IPS-18c (cell line): ENCODE results near the gene DISC1.
"Not testable (repeated sequence)": the region's sequence is repeated elsewhere in the genome, so short reads cannot be mapped to it uniquely, and the experiment has no call there.

Experiments
- H3K4me3 ChIP-seq: 2 replicates; pipeline ENCODE4 v1.7.0; 2013; ENCODE audit warnings: low read depth, mild to moderate bottlenecking, low read length, moderate library complexity; ENCODE audit not compliant: insufficient read depth
- H3K9me3 ChIP-seq: one replicate; pipeline ENCODE4 v1.6.1; 2013; ENCODE audit warnings: mild to moderate bottlenecking, low read length, moderate library complexity; ENCODE audit not compliant: control insufficient read depth, insufficient read depth

Gene DISC1

GRCh38 chr1:231727171-231727570, 100.6 kb downstream of the DISC1 start:
- peaks cover 2% of the 10 kb centered on the region for H3K9me3 ChIP-seq
- no peak overlapping the region for H3K4me3 ChIP-seq

GRCh38 chr1:231728987-231729386, 102.4 kb downstream of the DISC1 start:
- not testable (repeated sequence) for H3K4me3 ChIP-seq, H3K9me3 ChIP-seq

DNA sequence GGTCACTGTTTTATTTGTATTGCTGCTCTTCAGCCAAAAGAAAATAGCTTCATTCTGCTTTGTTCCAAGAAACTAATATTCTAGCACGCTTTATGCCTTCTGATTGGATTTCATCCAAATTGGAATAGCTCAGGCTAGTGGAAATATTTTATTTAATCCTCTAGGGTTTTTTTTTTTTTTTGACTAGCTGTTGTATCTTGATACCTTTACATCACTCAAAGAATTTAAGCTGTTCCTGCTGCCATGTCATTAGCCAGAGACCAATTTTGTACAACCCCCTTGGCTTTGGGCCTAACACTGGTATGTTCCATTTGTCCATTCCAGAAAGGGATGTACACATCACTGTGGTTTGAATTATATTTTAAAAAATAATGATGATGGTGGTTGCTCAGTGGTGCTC, 103.0 kb downstream of the DISC1 start:
- H3K4me3 ChIP-seq: no peak overlapping the region
- H3K9me3 ChIP-seq: peaks cover 3% of the 10 kb centered on the region

- Histone ChIP-seq H3K9me3 (peaks cover 3% of the 10 kb centered on the region), H3K4me3 (no peak overlapping the region)
These were observed 104.7 kb downstream of the DISC1 start for GRCh38 chr1:231731268-231731667.

DNA sequence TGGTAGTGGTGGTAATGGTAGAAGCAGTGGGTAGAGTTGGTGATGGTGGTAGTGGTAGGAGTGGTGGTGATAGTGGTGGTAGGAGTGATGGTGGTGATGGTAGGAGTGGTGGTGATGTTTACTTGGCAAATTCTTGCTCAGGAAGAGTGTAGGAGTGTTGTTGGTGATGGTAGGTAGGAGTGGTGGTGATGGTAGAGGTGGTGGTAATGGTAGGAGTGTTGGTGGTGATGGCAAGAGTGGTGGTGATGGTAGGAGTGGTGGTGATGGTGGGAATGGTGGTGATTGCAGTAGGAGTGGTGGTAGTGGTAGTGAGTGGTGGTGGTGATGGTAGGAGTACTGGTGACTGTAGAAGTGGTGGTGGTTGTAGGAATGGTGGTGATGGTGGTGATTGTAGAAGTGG, 106.5 kb downstream of the DISC1 start:
- H3K4me3 ChIP-seq: no peak overlapping the region
- peaks cover 3% of the 10 kb centered on the region for H3K9me3 ChIP-seq

- peaks cover 3% of the 10 kb centered on the region for H3K9me3 ChIP-seq
- H3K4me3 ChIP-seq: no peak overlapping the region
These were observed 107.1 kb downstream of the DISC1 start for GRCh38 chr1:231733672-231734071.

DNA sequence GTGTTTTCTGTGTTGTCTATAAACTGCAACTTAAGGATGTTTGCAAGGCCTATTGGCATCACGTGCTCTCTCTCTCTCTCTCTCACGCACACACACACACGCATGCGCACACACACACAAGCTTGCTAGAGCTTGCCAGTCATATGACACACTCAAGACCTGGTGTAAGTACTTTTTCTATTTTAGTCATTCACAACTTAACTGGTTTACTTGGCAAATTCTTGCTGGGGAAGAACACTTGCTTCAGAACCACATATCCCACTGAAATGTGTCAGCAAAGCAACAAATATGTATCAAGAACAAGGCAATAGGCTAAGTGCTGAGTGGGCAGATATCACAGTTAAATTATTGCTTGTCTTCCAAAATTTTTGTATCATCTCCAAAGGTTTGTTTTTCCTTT, 107.8 kb downstream of the DISC1 start:
- Histone ChIP-seq H3K9me3 (peaks cover 3% of the 10 kb centered on the region), H3K4me3 (no peak overlapping the region)

DNA sequence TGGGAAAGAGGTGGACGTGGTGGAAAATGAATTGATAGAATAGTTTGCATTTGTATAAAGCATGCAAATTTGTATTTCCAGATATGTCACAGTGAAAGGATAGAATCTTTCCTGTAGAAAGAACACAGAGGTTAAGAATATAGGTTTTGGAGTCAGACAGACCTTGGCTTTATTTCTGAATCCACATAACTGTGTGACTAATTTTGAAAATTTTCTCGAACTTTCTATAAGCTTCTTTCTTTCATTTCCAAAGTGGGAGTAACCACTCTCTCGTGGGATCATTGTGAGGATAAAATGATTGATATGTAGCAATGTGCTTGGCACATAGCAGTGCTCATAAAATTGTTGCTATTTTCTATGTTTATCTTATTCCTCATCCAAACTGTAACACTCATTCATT, 108.8 kb downstream of the DISC1 start:
- no peak overlapping the region for H3K4me3 ChIP-seq
- H3K9me3 ChIP-seq: peaks cover 3% of the 10 kb centered on the region

DNA sequence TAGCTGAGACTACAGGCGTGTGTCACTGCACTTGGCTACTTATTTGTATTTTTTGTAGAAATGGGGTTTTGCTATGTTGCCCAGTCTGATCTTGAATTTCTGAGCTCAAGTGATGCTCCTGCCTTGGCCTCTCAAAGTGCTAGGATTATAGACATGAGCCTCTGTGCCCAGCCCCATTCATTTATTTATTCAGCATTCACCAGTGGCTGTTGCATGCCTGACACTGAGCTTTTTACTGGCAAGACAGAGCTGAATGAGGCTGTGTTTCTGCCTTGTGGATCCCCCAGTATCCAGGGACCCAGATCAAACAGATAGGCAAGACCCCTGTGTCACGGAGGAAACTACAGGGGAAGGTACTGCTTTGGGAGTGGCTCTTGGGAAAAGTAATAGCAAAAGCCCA, 109.4 kb downstream of the DISC1 start:
- Histone ChIP-seq H3K9me3 (peaks cover 3% of the 10 kb centered on the region), H3K4me3 (no peak overlapping the region)

DNA sequence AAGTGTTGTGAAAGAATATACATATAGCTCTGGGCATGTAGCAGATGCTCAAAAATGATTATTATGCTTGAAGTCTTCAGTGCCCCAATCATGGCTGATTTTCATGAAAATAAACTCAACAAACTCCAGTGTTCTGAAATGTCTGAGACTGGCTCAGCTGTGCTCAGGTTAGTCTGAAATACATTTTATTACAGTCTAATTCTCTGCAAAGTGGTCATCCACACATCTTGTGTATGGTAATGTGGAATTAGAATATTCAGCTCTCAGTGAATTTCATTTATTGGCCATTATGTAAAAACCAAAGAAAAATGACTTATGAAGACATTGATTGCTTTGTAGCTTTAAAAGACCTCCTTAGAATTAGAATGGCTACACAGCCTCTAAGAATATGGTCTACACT, 109.9 kb downstream of the DISC1 start:
- H3K4me3 ChIP-seq: no peak overlapping the region
- peaks cover 3% of the 10 kb centered on the region for H3K9me3 ChIP-seq

GRCh38 chr1:231738554-231738953, 112.0 kb downstream of the DISC1 start:
- Histone ChIP-seq H3K9me3 (no peaks in the 10 kb centered on the region), H3K4me3 (no peak overlapping the region)

DNA sequence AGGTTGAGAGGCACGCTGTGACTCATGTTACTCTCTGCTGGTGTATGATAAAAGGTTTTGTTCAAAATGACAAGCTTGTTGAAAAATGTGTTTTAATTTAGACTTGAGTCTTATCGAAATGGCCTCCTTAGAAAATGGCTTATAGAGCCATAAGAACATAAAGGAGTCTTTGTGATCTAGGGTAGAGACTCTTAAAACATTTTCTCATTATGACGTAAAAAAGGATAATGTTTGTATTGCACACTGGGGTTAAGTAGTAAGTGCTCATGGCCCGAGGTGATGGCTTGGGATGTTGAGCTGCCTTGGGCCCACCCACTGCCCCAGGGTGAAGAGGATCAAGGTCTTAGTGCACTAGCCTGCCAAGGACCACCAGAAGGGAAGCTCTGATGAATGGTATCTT, 117.4 kb downstream of the DISC1 start:
- no peaks in the 10 kb centered on the region for H3K9me3 ChIP-seq
- no peak overlapping the region for H3K4me3 ChIP-seq

DNA sequence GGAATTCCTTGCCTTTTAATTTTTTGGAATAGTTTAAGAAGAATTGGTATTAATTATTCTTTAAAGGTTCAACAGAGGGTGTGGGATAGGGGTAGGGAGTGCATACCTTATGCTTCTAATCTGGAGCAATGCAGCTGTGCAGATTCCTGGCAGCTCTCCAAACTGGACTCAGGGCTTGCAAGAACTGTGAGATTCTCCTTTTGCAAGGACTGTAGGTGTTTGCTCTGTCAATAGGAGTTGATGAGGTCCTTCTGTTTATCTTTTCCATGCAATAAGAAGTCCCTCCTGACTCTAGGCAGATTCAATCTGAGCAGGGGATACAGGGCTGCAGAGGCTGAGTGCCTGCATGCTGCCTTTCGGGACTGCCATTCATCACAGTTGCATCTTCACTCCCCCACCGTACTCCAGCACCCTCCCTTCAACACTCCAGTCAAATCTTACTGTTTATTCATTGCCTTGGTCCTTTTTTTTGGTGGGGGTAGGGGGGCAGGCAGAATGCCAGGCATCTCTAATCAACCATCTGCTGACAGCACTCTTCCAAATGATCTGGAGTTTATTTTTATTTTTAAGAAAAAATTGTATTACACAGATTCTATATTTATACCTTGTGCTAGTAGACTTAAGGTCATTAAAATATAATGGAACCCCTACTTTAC, 122.3 kb downstream of the DISC1 start:
- peaks cover 4% of the 10 kb centered on the region for H3K9me3 ChIP-seq
- no peak overlapping the region; the same call in 1 of the 2 replicates for H3K4me3 ChIP-seq

GRCh38 chr1:231750296-231750695, 123.7 kb downstream of the DISC1 start:
- peaks cover 4% of the 10 kb centered on the region for H3K9me3 ChIP-seq
- no peak overlapping the region for H3K4me3 ChIP-seq

GRCh38 chr1:231750818-231751362, 124.3 kb downstream of the DISC1 start:
- no peak overlapping the region for H3K4me3 ChIP-seq
- H3K9me3 ChIP-seq: peaks cover 4% of the 10 kb centered on the region

- peaks cover 4% of the 10 kb centered on the region for H3K9me3 ChIP-seq
- H3K4me3 ChIP-seq: no peak overlapping the region
These were observed 124.8 kb downstream of the DISC1 start for GRCh38 chr1:231751415-231751814.

DNA sequence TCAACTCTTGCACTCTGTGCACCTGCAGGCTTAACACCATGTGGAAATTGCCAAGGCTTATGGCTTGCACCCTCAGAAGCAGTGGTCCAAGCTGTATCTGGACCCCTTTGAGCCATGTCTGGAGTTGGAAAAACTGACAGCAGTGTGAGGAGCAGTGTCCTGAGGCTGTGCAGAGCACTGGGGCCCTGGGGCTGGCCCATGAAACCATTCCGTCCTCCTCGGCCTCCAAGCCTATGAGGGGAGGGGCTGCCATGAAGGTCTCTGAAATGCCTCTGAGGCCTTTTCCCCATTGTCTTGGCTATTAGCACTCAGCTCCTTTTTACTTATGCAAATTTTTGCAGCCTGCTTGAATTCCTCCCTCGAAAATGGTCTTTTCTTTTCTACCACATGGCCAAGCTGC, 126.7 kb downstream of the DISC1 start:
- Histone ChIP-seq H3K4me3 (no peak overlapping the region; the same call in 1 of the 2 replicates), H3K9me3 (peaks cover 4% of the 10 kb centered on the region)

- peaks cover 4% of the 10 kb centered on the region for H3K9me3 ChIP-seq
- no peak overlapping the region for H3K4me3 ChIP-seq
These were observed 130.5 kb downstream of the DISC1 start for GRCh38 chr1:231757101-231757404.

GRCh38 chr1:231757759-231758158, 131.2 kb downstream of the DISC1 start:
- Histone ChIP-seq H3K4me3 (no peak overlapping the region), H3K9me3 (peaks cover 4% of the 10 kb centered on the region)
